ENCODE data around the gene PRTN3. TPM values are rescaled to one million over a fixed set of nuclear protein-coding genes. Genes with fewer than 3 reads are reported as not detected.

The PRTN3 gene
- total and polyA plus RNA-seq, 4 donors: 0.58 to 23.3 (median 9.7) TPM

DNA sequence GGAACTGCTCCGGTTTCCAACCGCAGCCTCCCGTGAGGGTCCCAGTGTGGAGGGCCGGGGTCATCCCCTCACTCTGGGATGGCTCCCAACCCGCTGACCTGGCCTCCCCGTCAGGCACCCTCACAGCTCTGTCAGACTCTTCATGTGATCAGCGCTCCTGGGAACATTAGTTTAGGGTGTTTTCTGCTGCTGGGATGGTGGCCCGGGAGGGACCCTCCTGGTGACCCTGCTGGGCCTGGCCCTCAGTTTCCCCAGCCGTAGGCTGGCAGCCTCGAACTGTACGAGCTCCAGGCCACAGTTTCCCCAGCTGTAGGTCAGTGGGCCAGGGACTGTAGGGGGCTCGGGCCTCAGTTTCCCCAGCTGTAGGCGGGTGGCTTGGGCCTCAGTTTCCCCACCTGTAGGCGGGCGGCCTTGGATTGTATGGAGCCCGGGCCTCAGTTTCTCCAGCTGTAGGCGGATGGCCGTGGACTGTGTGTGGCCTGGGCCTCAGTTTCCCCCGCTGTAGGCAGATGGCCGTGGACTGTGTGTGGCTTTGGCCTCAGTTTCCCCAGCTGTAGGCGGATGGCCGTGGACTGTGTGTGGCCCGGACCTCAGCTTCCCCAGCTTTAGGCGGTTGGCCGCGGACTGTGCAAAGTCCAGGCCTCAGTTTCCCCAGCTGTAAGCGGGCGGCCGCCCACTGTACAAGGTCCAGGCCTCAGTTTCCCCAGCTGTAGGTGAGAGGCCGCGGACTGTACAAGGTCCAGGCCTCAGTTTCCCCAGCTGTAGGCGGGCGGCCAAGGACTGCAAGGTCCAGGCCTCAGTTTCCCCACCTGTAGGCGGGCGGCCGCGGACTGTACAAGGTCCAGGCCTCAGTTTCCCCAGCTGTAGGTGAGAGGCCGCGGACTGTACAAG lies 44.9 kb upstream of the PRTN3 start:
- H3K36me3 ChIP-seq (ENCODE audit: control insufficient read depth in 4 of 4, insufficient read depth in 4 of 4, low read length in 4 of 4): peaks cover 0 to 16% (median 9%) of the 10 kb centered on the region in 4 donors
- DNase-seq: no peak
- no peak for ATAC-seq (ENCODE audit: insufficient read depth, low FRiP score)
- peak overlapping the region; percentile 49 for H3K4me3 ChIP-seq
- no peak overlapping the region for H3K9ac ChIP-seq (ENCODE audit: insufficient read depth in 1 of 2, low read length in 2 of 2)
- H3K4me1 ChIP-seq (ENCODE audit: control insufficient read depth in 5 of 5, insufficient read depth in 5 of 5, low read length in 5 of 5): peaks cover 7 to 23% (median 17%) of the 10 kb centered on the region in 5 donors
- H3K9me3 ChIP-seq (ENCODE audit: control insufficient read depth in 4 of 4, insufficient read depth in 3 of 4, low read length in 3 of 4): no peaks in the 10 kb centered on the region
- no peaks in the 10 kb centered on the region for H3K27me3 ChIP-seq (ENCODE audit: control insufficient read depth in 3 of 3, insufficient read depth in 3 of 3, low read length in 2 of 3)
- TF ChIP-seq, protein P1, sequence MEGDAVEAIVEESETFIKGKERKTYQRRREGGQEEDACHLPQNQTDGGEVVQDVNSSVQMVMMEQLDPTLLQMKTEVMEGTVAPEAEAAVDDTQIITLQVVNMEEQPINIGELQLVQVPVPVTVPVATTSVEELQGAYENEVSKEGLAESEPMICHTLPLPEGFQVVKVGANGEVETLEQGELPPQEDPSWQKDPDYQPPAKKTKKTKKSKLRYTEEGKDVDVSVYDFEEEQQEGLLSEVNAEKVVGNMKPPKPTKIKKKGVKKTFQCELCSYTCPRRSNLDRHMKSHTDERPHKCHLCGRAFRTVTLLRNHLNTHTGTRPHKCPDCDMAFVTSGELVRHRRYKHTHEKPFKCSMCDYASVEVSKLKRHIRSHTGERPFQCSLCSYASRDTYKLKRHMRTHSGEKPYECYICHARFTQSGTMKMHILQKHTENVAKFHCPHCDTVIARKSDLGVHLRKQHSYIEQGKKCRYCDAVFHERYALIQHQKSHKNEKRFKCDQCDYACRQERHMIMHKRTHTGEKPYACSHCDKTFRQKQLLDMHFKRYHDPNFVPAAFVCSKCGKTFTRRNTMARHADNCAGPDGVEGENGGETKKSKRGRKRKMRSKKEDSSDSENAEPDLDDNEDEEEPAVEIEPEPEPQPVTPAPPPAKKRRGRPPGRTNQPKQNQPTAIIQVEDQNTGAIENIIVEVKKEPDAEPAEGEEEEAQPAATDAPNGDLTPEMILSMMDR (IDR thresholded peaks at IDR 0.05; ENCODE audit: control extremely low read depth, extremely low read depth): no peak
- H3K27ac ChIP-seq (ENCODE audit: low read depth in 1 of 2, low read length in 1 of 2): no peak overlapping the region
- 80 to 82% methylated on average over 39 of the region's 39 CpGs for WGBS, 2 donors

DNA sequence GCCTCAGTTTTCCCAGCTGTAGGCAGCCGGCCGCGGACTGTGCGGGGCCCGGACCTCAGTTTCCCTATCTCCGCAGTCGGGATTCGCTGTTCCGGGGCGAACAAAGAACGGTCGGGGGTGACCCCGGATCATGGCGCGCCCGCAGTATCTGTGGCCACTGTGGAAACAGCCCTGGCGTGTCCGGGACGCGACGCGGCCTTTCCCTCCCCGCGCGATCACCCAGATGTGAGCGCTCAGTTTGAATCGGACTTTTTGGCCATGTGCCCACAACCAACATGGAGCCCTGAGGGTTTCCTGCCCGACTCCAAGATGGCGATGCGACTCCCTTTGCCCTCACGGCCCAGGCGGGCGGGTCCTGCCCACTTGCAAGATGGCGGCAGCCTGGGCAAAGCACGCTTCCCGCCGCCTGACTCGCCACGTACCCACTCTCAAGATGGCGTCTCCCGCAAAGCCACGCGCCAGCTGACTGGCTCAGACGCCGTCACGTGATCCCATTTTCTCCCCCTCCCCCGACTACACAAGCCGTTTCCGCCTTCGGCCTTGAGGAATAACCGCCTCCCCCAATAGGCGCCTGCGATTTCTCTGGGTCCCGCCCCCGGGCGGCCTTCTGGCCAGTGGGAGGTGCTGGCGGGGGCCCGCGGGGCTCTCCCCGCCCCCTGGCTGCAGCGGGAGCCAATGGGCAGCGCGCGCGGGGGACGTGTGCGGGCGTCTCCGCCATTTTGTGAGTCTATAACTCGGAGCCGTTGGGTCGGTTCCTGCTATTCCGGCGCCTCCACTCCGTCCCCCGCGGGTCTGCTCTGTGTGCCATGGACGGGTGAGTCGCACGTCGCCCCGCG lies 43.9 kb upstream of the PRTN3 start, which contains the start of gene PTBP1:
Gene PTBP1 (plus strand): TSS at position 761 of the 836 bp plus-strand sequence. CDS start 46 bp downstream, at position 807.
- peak within 1 kb of the TSS; percentile 87 to 92 for H3K27ac ChIP-seq (ENCODE audit: low read depth in 1 of 2, low read length in 1 of 2)
- H3K9me3 ChIP-seq (ENCODE audit: control insufficient read depth in 4 of 4, insufficient read depth in 3 of 4, low read length in 3 of 4): no peaks in the 10 kb centered on the region
- DNase-seq (peak; percentile 100), ATAC-seq (ENCODE audit: insufficient read depth, low FRiP score) (peak; percentile 90)
- peak within 1 kb of the TSS; percentile 83 for H3K4me3 ChIP-seq
- TF ChIP-seq, protein P1 (IDR thresholded peaks at IDR 0.05; ENCODE audit: control extremely low read depth, extremely low read depth): no peak
- WGBS, 2 donors: 0 to 1% methylated on average over 74 to 83 of the region's 83 CpGs
- no peaks in the 10 kb centered on the region for H3K27me3 ChIP-seq (ENCODE audit: control insufficient read depth in 3 of 3, insufficient read depth in 3 of 3, low read length in 2 of 3)
- H3K4me1 ChIP-seq (ENCODE audit: control insufficient read depth in 5 of 5, insufficient read depth in 5 of 5, low read length in 5 of 5): peaks cover 11 to 31% (median 24%) of the 10 kb centered on the region in 5 donors
- peaks cover 0 to 24% (median 13%) of the 10 kb centered on the region in 4 donors for H3K36me3 ChIP-seq (ENCODE audit: control insufficient read depth in 4 of 4, insufficient read depth in 4 of 4, low read length in 4 of 4)
- peak within 1 kb of the TSS in 1 of 2 donors; percentile 49 for H3K9ac ChIP-seq (ENCODE audit: insufficient read depth in 1 of 2, low read length in 2 of 2)

DNA sequence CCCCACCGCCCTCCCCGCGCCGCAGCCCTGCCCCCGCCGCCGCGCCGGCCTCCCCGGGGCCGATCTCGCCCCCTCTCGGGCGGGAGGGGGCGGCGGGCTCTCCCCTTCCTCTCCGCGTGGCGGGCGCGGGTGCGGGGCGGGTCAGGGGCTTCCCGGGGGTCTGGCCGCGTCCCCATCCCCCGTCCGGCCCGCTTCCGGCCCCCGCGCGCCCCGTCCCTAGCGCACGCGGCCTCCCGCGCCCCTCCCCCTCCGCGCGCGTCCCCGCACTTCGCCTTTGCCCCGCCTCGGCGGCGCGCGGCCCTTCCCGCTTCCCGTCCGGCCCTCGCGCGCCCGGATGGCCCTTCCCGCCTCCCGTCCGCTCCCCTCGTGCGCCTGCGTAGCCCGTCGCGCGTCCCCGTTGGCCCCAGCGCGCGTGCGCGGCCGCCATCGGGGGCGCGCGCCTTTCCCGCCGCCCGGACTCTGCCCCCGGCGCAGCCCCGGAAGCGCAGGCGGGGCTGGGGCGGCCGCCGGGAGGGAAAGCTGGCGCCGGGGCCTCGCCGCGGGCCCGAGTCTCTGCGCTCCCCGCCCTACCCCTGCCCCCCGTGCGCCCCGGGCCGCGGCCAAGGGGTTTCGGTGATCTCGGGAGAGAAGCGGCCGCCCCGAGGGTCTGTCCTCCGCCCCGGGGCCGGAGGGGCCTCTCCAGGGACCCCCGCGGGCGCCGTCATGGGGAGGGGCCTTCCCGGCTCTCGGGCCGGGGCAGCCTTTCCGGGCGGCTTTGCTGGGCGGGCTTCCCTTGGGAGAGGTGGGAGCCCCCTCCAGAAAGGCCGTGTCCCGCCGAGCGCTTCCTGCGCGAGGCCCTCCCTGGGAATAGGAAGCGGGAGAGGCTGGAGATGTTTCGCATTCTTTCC lies 43.0 kb upstream of the PRTN3 start:
- Histone ChIP-seq H3K27ac (ENCODE audit: low read depth in 1 of 2, low read length in 1 of 2) (peak overlapping the region; percentile 87 to 92), H3K36me3 (ENCODE audit: control insufficient read depth in 4 of 4, insufficient read depth in 4 of 4, low read length in 4 of 4) (peaks cover 0 to 24% (median 13%) of the 10 kb centered on the region in 4 donors), H3K9ac (ENCODE audit: insufficient read depth in 1 of 2, low read length in 2 of 2) (peak overlapping the region in 1 of 2 donors; percentile 49), H3K4me3 (peak overlapping the region; percentile 83), H3K4me1 (ENCODE audit: control insufficient read depth in 5 of 5, insufficient read depth in 5 of 5, low read length in 5 of 5) (peaks cover 12 to 40% (median 30%) of the 10 kb centered on the region in 5 donors), H3K27me3 (ENCODE audit: control insufficient read depth in 3 of 3, insufficient read depth in 3 of 3, low read length in 2 of 3) (no peaks in the 10 kb centered on the region), H3K9me3 (ENCODE audit: control insufficient read depth in 4 of 4, insufficient read depth in 3 of 4, low read length in 3 of 4) (no peaks in the 10 kb centered on the region)
- WGBS, 2 donors: 0 to 1% methylated on average over 81 to 128 of the region's 129 CpGs
- TF ChIP-seq, protein P1 (IDR thresholded peaks at IDR 0.05; ENCODE audit: control extremely low read depth, extremely low read depth): no peak
- DNase-seq: peak; percentile 92 to 96 (median 92)
- peak; percentile 40 for ATAC-seq (ENCODE audit: insufficient read depth, low FRiP score)

Data from lung (tissue), 12 donors.